ENCODE measurements around the gene CAMKV. TPM values are rescaled to one million over a fixed set of nuclear protein-coding genes. Genes with fewer than 3 reads are reported as not detected.

CAMKV gene
- total and polyA plus RNA-seq, 2 of the 4 experiments (the other 2 are of a cell fraction): not detected

- no peak overlapping the region for H3K4me2 ChIP-seq (ENCODE audit: low read depth, low read length)
- no peak overlapping the region for H3K4ac ChIP-seq (ENCODE audit: low read depth, low read length)
- WGBS, 2 experiments (ENCODE audit: extremely low coverage in 2 of 2, insufficient read length in 1 of 2): no CpG with 5 or more reads among the region's 6 CpGs
- no peak overlapping the region for H2AFZ ChIP-seq (replicated peaks; ENCODE audit: low read length, poor library complexity)
- no peaks in the 10 kb centered on the region; the same call in 1 of the 2 replicates for H4K20me1 ChIP-seq (ENCODE audit: insufficient read depth, low read length)
- intact Hi-C loops (cut with micrococcal nuclease): no loop called here
- no peak overlapping the region for H2AK5ac ChIP-seq (ENCODE audit: low read depth, low read length)
- H3K9me1 ChIP-seq (ENCODE audit: insufficient read depth, low read length): no peaks in the 10 kb centered on the region
- no peak overlapping the region for H4K91ac ChIP-seq (ENCODE audit: insufficient read depth, low read depth, low read length)
- H3K18ac ChIP-seq (ENCODE audit: low read depth, low read length): no peak overlapping the region
- TF ChIP-seq BHLHE40 (IDR thresholded peaks at IDR 0.05; ENCODE audit: low read depth, low read length) (no peak), FOS (IDR thresholded peaks at IDR 0.05; ENCODE audit: low read depth, low read length) (no peak), CTCF (conservative IDR thresholded peaks at IDR 0.05; ENCODE audit: low read depth, low read length) (no peak), MAFK (IDR thresholded peaks at IDR 0.05; ENCODE audit: low read depth, low read length) (no peak), CEBPB (IDR thresholded peaks at IDR 0.05; ENCODE audit: low read depth, low read length) (no peak), RFX5 (IDR thresholded peaks at IDR 0.05; ENCODE audit: low read depth, low read length) (no peak), CHD1 (IDR thresholded peaks at IDR 0.05; ENCODE audit: low read depth, low read length) (no peak), ELK1 (IDR thresholded peaks at IDR 0.05; ENCODE audit: borderline replicate concordance, low read depth, low read length) (no peak), NFE2L2 (IDR thresholded peaks at IDR 0.05; ENCODE audit: low read depth, low read length) (no peak), MAZ (IDR thresholded peaks at IDR 0.05; ENCODE audit: borderline replicate concordance, low read depth, low read length) (no peak)
- no peak overlapping the region for H3K56ac ChIP-seq (ENCODE audit: extremely low read depth, insufficient read depth, low read length)
- H3K9me3 ChIP-seq (ENCODE audit: control insufficient read depth, insufficient read depth, low read length): no peaks in the 10 kb centered on the region
- H3K36me3 ChIP-seq (ENCODE audit: control insufficient read depth, insufficient read depth, low read length): no peaks in the 10 kb centered on the region
- H3K23ac ChIP-seq (ENCODE audit: low read depth, low read length): no peak overlapping the region
- H3K79me1 ChIP-seq (ENCODE audit: low read depth in 1 of 2, low read length in 2 of 2): no peaks in the 10 kb centered on the region
- no peak overlapping the region for H3K4me3 ChIP-seq (ENCODE audit: insufficient read depth, low read depth, low read length)
- no peak overlapping the region for H2BK120ac ChIP-seq (ENCODE audit: low read depth, low read length)
- H4K8ac ChIP-seq (ENCODE audit: low read depth in 2 of 2, low read length in 2 of 2): no peak overlapping the region
- no peak for ATAC-seq (ENCODE audit: low read depth)
- no peak overlapping the region for H2AK9ac ChIP-seq (replicated peaks; ENCODE audit: low read depth, low read length, poor library complexity)
- BruUV-seq (replicated peaks): no TSS peak
- dilution Hi-C loops (cut with HindIII; ENCODE audit: low sequenced_read_pairs, unreplicated experiment): no loop called here
- H2BK20ac ChIP-seq (ENCODE audit: low read depth, low read length): no peak overlapping the region
- no peak for DNase-seq
- no peak overlapping the region for H3K9ac ChIP-seq (ENCODE audit: low read depth, low read length)
- ChIA-PET CTCF (interaction anchor here (0.5 to 1.1 kb wide), 2 partner anchors 30 to 41 kb away, joined by 3 to 5 read pairs; no protein-coding TSS in a partner anchor), POLR2A (ENCODE audit: unreplicated experiment) (no interaction called here)
- in situ Hi-C loops (cut with MboI; ENCODE audit: low sequenced_read_pairs): no loop called here
- H2BK15ac ChIP-seq (ENCODE audit: low read depth, low read length): no peak overlapping the region
- H3K27me3 ChIP-seq (ENCODE audit: control insufficient read depth, insufficient read depth, low read length): peaks cover 41% of the 10 kb centered on the region
- no peak overlapping the region for H2BK5ac ChIP-seq (ENCODE audit: low read depth, low read length, poor library complexity, severe bottlenecking)
- H3K14ac ChIP-seq (replicated peaks; ENCODE audit: low read depth, low read length): no peak overlapping the region
- no peak overlapping the region for H3K27ac ChIP-seq (ENCODE audit: insufficient read depth, low read length)
- H3K4me1 ChIP-seq (ENCODE audit: control insufficient read depth, insufficient read depth, low read length): peaks cover 4% of the 10 kb centered on the region; the same call in 1 of the 2 replicates
- H4K5ac ChIP-seq (ENCODE audit: low read depth, low read length): no peak overlapping the region
Measured at GRCh38 chr3:49880581-49881315, 11.0 kb upstream of the CAMKV start.
